Gastroesophageal sphincter (tissue), 3 donors: ENCODE data around the gene ATP13A4.

ENCODE experiments used
- CTCF ChIP-seq, 4 experiments: fragments of 200-600 bp in 2 of 4; fragments of 450-650 bp in 2 of 4; sonication (generic) in 1 of 4; IDR thresholded peaks; one replicate each; pipeline ENCODE4 v1.5.1; 2017 to 2019; ENCODE audit warnings: antibody characterized with exemption in 4 of 4, mild to moderate bottlenecking in 2 of 4, moderate library complexity in 2 of 4
- EP300 ChIP-seq: sonication (generic); formaldehyde crosslinking; IDR thresholded peaks from one replicate; pipeline ENCODE4 v1.6.1; 2017; ENCODE audit warnings: antibody characterized with exemption, mild to moderate bottlenecking

GRCh38 chr3:193357291-193357690, 197.4 kb downstream of the ATP13A4 start:
- TF ChIP-seq CTCF (IDR thresholded peaks at IDR 0.05): no peak
- TF ChIP-seq EP300: no peak
